Activated naive CD8-positive, alpha-beta T cell treated with anti-CD3 and anti-CD28 coated beads, Interleukin-2, amount 50 U/mL, for 16 hours (primary cell): ENCODE data around the gene ABCB11.

Experiments
- DNase-seq: peaks from one replicate; pipeline ENCODE4 v3.0.0-alpha.2; 2020; ENCODE audit warnings: low read depth, low spot score

Gene ABCB11

GRCh38 chr2:168974428-168974827 is 56.7 kb downstream of the ABCB11 start:
- DNase-seq, result no peak

- no peak for DNase-seq
Observed at GRCh38 chr2:168971261-168971660, 59.9 kb downstream of the ABCB11 start.

GRCh38 chr2:168970711-168971233 is 60.4 kb downstream of the ABCB11 start:
- DNase-seq, result no peak

- DNase-seq, result no peak
Observed at GRCh38 chr2:168969865-168970264, 61.3 kb downstream of the ABCB11 start.

GRCh38 chr2:168968342-168968741 is 62.8 kb downstream of the ABCB11 start:
- no peak for DNase-seq

GRCh38 chr2:168964251-168964807 is 66.8 kb downstream of the ABCB11 start:
- no peak for DNase-seq

- no peak for DNase-seq
Observed at GRCh38 chr2:168962636-168963035, 68.5 kb downstream of the ABCB11 start.

GRCh38 chr2:168961450-168962229 is 69.5 kb downstream of the ABCB11 start:
- peak; percentile 5 for DNase-seq

GRCh38 chr2:168956392-168956791 is 74.7 kb downstream of the ABCB11 start:
- no peak for DNase-seq

GRCh38 chr2:168955321-168955720 is 75.8 kb downstream of the ABCB11 start:
- DNase-seq, result no peak

- no peak for DNase-seq
Observed at GRCh38 chr2:168954256-168954655, 76.9 kb downstream of the ABCB11 start.

- no peak for DNase-seq
Observed at GRCh38 chr2:168952424-168952823, 78.7 kb downstream of the ABCB11 start.

GRCh38 chr2:168951871-168952270 is 79.3 kb downstream of the ABCB11 start:
- no peak for DNase-seq

- no peak for DNase-seq
Observed at GRCh38 chr2:168949324-168949723, 81.8 kb downstream of the ABCB11 start.

GRCh38 chr2:168948621-168949212 is 82.4 kb downstream of the ABCB11 start:
- DNase-seq, result no peak

- DNase-seq, result no peak
Observed at GRCh38 chr2:168945508-168945907, 85.6 kb downstream of the ABCB11 start.

- no peak for DNase-seq
Observed at GRCh38 chr2:168944065-168944464, 87.1 kb downstream of the ABCB11 start.

GRCh38 chr2:168941297-168941696 is 89.8 kb downstream of the ABCB11 start:
- DNase-seq, result no peak

GRCh38 chr2:168939918-168940317 is 91.2 kb downstream of the ABCB11 start:
- DNase-seq, result no peak

- DNase-seq, result no peak
Observed at GRCh38 chr2:168939061-168939460, 92.1 kb downstream of the ABCB11 start.

GRCh38 chr2:168935810-168936581 is 95.1 kb downstream of the ABCB11 start:
- DNase-seq, result no peak

GRCh38 chr2:168934826-168935225 is 96.3 kb downstream of the ABCB11 start:
- DNase-seq, result no peak
